Fibroblast of lung (primary cell): ENCODE results near the gene TIMM21. TPM values are rescaled to one million over a fixed set of nuclear protein-coding genes. Genes with fewer than 3 reads are reported as not detected.

Experiments
- DNase-seq, 2 donors: peaks; one replicate each; pipeline versions ENCODE4 v3.0.0 to v3.0.0-alpha.2; 2010; ENCODE audit warnings: low read depth in 2 of 2
- H2AFZ ChIP-seq: 2 replicates; pipeline ENCODE4 v1.5.1; 2012; ENCODE audit warnings: low read length, control low read depth, inconsistent platforms
- H3K27ac ChIP-seq: 2 replicates; pipeline ENCODE4 v1.5.1; 2011; ENCODE audit warnings: low read length, control low read depth; ENCODE audit not compliant: insufficient read depth
- H3K27me3 ChIP-seq: 2 replicates; pipeline ENCODE4 v1.5.1; 2011; ENCODE audit warnings: mild to moderate bottlenecking, low read length; ENCODE audit not compliant: control insufficient read depth, insufficient read depth
- H3K36me3 ChIP-seq: 2 replicates; pipeline ENCODE4 v1.5.1; 2011; ENCODE audit warnings: low read length; ENCODE audit not compliant: control insufficient read depth, insufficient read depth
- H3K4me1 ChIP-seq: 2 replicates; pipeline ENCODE4 v1.5.1; 2011; ENCODE audit warnings: low read length; ENCODE audit not compliant: control insufficient read depth, insufficient read depth; ENCODE audit errors: extremely low read depth
- H3K4me2 ChIP-seq: 2 replicates; pipeline ENCODE4 v1.5.1; 2011; ENCODE audit warnings: low read length, control low read depth; ENCODE audit not compliant: insufficient read depth; ENCODE audit errors: extremely low read depth
- H3K4me3 ChIP-seq, 4 experiments: fragments of 200-600 bp in 1 of 4; sonication (generic) in 1 of 4; replicated peaks in 1 of 4; 2 replicates each; pipeline ENCODE4 v1.5.1; 2011 to 2016; ENCODE audit warnings: low read length in 4 of 4, low read depth in 3 of 4, mild to moderate bottlenecking in 3 of 4, control low read depth in 2 of 4, inconsistent platforms in 1 of 4, mixed read lengths in 1 of 4; ENCODE audit not compliant: insufficient read depth in 1 of 4; ENCODE audit errors: control extremely low read depth in 1 of 4
- H3K79me2 ChIP-seq: 2 replicates; pipeline ENCODE4 v1.5.1; 2012; ENCODE audit warnings: mild to moderate bottlenecking, low read length, inconsistent platforms; ENCODE audit not compliant: control insufficient read depth, insufficient read depth
- H3K9ac ChIP-seq: 2 replicates; pipeline ENCODE4 v1.5.1; 2011; ENCODE audit warnings: mild to moderate bottlenecking, low read length, control low read depth; ENCODE audit not compliant: insufficient read depth
- H3K9me3 ChIP-seq: 2 replicates; pipeline ENCODE4 v1.5.1; 2012; ENCODE audit warnings: low read depth, low read length; ENCODE audit not compliant: control insufficient read depth, insufficient read depth
- H4K20me1 ChIP-seq: 2 replicates; pipeline ENCODE4 v1.5.1; 2011; ENCODE audit warnings: low read length; ENCODE audit not compliant: control insufficient read depth, insufficient read depth; ENCODE audit errors: extremely low read depth
- CTCF ChIP-seq, 2 donors: IDR thresholded peaks in 1 of 2; conservative IDR thresholded peaks in 1 of 2; 1 replicate in 1 of 2; 2 replicates in 1 of 2; pipeline ENCODE4 v1.5.1; 2011 to 2012; ENCODE audit warnings: low read length in 2 of 2, control low read depth in 1 of 2, inconsistent platforms in 1 of 2, low read depth in 1 of 2, mild to moderate bottlenecking in 1 of 2
- EZH2 ChIP-seq: IDR thresholded peaks from 2 replicates; pipeline ENCODE4 v1.5.1; 2012; ENCODE audit warnings: low read length, control low read depth, mild to moderate bottlenecking; ENCODE audit errors: missing control alignments
- polyA plus RNA-seq, 2 donors: library from polyadenylated mRNA; depleted of rRNA in 1 of 2; stranded (reverse) in 1 of 2; unstranded in 1 of 2; fragments of >200 nt; gene quantifications; 2 replicates each; pipeline ENCODE4 v1.2.1, GENCODE V29; 2011 to 2012; ENCODE audit warnings: missing spikeins in 1 of 2
- total RNA-seq: library from RNA; depleted of rRNA; stranded (reverse); fragments of >200 nt; gene quantifications from 2 replicates; pipeline ENCODE4 v1.2.1, GENCODE V29; 2014

TIMM21 gene
- total and polyA plus RNA-seq, 2 donors (not counting 1 experiment from before 2014, with no cell fraction given) = 20.1 to 36.6 TPM

DNA sequence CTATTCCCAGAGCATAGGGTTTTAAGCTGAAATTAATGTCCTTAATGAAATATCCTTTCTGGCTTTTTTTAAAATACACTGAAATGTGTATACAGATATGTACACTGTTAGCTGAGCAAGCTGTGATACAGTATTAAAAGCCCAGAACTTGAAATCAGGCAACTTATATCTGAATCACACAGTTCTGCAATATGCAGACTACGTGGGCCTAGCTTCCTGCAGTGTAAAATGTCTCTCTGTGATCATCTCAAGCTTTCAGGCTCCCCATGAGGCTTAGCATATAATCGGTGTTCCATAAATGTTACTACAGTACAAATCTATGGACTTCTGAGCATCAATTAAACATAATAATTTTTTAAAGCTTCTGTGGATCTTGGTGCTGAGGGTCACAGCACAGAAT lies 8.9 kb upstream of the TIMM21 start:
- Histone ChIP-seq H4K20me1 (no peaks in the 10 kb centered on the region), H3K4me3 (no peak overlapping the region), H2AFZ (peak overlapping the region; percentile 11), H3K9me3 (no peaks in the 10 kb centered on the region), H3K27me3 (no peaks in the 10 kb centered on the region), H3K36me3 (no peaks in the 10 kb centered on the region), H3K27ac (no peak overlapping the region), H3K4me1 (peaks cover 3% of the 10 kb centered on the region), H3K9ac (no peak overlapping the region), H3K79me2 (no peaks in the 10 kb centered on the region), H3K4me2 (no peak overlapping the region)
- no peak for DNase-seq
- TF ChIP-seq CTCF (conservative IDR thresholded peaks at IDR 0.05 in 1 of 2, IDR thresholded peaks at IDR 0.05 in 1 of 2; ENCODE audit: low read depth in 1 of 2, low read length in 2 of 2) (no peak), EZH2 (no peak)

DNA sequence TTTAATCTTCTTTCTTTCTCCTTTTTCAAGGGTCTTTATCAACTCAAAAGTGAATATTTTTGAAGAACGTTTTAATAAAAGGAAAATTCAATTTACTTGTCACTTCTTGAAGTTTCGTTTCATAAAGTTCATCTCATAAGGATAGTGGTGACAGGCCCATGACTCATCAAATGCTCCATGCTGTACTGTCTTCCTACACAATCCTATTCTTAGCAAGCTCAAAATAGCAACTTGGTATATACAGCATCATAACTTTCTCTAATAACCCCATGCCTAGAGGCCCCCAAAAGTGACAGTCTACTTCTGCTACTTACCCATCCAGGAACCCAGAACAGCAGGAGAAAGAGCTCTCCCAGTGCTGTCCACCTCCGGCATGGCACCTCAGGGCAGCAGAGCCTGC lies 8.4 kb upstream of the TIMM21 start:
- Histone ChIP-seq H3K4me2 (peak overlapping the region; percentile 45), H4K20me1 (no peaks in the 10 kb centered on the region), H3K4me1 (peaks cover 3% of the 10 kb centered on the region), H3K36me3 (no peaks in the 10 kb centered on the region), H3K27ac (no peak overlapping the region), H3K9me3 (no peaks in the 10 kb centered on the region), H2AFZ (no peak overlapping the region), H3K9ac (no peak overlapping the region), H3K79me2 (no peaks in the 10 kb centered on the region), H3K4me3 (no peak overlapping the region), H3K27me3 (no peaks in the 10 kb centered on the region)
- peak; percentile 34 to 59 for DNase-seq
- TF ChIP-seq EZH2 = no peak
- TF ChIP-seq CTCF (conservative IDR thresholded peaks at IDR 0.05 in 1 of 2, IDR thresholded peaks at IDR 0.05 in 1 of 2; ENCODE audit: low read depth in 1 of 2, low read length in 2 of 2) = no peak

DNA sequence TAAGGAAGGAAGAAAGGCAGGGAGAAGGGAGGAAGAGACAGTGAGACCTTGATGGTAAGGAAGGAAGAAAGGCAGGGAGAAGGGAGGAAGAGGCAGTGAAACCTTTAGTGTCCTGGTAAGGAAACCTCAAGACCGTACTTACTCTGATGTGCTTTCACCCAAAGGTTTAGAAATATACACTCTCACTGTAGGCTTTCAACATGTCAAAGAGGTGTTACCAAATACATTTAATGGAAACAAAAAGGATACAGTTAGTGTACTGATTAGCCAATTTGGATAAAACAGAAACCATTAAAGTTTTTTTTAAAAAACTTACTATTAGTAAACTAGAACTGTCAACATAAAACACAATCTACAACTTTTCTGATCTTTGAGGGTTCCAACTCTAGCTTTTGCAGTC lies 7.7 kb upstream of the TIMM21 start:
- Histone ChIP-seq H2AFZ (peak overlapping the region; percentile 28), H4K20me1 (no peaks in the 10 kb centered on the region), H3K4me1 (peaks cover 3% of the 10 kb centered on the region), H3K27me3 (no peaks in the 10 kb centered on the region), H3K36me3 (no peaks in the 10 kb centered on the region), H3K27ac (no peak overlapping the region), H3K79me2 (no peaks in the 10 kb centered on the region), H3K9me3 (no peaks in the 10 kb centered on the region), H3K4me3 (no peak overlapping the region), H3K9ac (no peak overlapping the region), H3K4me2 (no peak overlapping the region)
- DNase-seq = no peak
- no peak for TF ChIP-seq EZH2
- no peak for TF ChIP-seq CTCF (conservative IDR thresholded peaks at IDR 0.05 in 1 of 2, IDR thresholded peaks at IDR 0.05 in 1 of 2; ENCODE audit: low read depth in 1 of 2, low read length in 2 of 2)
